ENCODE data around the gene TBC1D32.
"Not testable (repeated sequence)": the region's sequence is repeated elsewhere in the genome, so short reads cannot be mapped to it uniquely, and the experiment has no call there.

The TBC1D32 gene

DNA sequence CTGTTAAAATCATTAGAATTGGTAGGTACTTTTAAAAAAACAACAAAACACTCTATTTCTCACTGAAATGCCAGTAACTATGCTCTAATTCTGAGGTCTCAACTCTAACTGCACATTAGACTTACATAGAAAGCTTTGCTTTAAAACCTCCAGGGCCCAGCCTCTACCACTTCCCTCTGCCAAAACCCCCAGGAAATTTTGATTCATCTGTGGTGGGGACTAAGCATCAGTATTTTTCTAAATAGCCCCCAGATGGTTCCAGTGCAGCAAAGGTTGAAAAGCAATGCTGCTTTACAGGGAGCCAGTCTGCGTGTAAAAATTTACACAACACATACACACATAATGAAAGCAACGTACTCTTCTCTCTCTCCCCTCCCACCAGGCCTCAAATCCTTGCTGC lies 3.8 kb downstream of the TBC1D32 start:
- DNase-seq = no peak

DNA sequence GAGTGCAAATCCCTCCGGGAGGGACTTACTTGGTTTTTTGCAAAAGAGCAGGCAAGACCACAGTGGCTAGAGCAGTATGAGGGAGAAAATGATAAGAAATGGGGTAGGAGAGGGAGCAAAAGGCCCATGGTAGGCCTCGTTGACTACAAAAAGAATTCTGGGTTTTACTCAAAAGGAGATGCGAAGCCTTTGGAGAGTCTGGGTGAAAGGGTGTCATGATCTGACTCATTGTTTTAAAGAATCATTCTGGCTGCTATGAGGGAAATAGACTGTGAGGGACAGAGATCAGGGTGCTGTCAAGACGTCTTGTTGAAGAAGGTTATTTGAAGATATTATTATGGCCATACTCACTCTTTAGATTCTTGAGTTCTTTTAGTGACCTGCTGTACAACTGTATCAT lies 13.0 kb downstream of the TBC1D32 start:
- no peak for DNase-seq

- no peak for DNase-seq
Measured at GRCh38 chr6:121319603-121320002, 14.7 kb downstream of the TBC1D32 start.

DNA sequence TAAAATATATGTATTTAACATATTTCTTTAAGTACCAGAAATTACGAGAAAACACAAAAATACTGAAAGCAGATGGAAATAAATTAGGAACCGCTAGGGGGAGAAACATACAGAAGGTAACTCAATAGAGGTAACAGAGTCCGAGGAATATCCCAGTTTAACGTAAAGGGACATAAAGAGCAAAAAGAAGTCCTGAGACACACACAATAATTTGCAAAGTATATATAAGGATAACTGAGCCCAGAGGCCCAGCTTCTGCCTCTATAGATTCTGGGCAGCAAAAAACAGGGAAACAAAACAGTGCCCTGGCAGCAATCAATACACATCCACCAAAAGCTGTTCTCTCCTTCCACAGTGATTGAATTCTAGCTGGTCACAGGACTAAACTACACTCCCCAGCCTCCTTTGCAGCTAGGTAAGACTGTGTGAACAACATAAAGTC lies 15.1 kb downstream of the TBC1D32 start:
- no peak for DNase-seq

DNA sequence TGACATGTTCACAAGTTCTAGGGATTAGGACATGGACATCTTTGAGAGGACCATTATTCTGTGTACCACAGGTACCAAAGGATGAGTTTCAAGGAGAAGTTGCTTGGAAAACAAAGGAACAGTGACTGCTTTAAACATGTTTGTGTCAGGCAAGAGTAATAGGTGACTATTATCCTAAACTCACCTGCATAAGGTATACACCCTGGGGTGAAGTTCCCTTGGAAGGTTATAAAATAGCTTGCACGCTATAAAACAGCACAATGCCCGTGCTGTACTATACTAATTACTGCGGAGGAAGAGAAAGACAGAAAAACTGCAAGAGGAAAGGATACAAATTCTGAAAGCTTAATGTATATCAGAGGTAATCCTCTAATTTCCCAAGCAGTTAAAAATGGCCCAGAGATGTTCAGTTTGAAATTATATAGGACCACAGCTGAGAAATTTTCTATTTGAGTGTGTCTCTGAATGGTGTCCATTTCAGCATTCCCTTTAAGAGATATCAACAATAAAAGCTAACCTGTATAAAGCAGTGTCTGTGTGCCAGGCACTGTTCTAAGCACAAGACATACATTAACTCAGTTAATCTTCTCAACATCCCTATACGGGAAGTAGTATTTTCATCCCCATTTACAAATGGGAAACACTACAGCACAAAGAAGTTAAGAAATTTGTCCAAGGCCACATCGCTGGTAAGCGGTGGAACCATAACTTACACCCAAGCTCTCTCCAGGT lies 19.7 kb downstream of the TBC1D32 start:
- DNase-seq = no peak

- DNase-seq = not testable (repeated sequence)
Measured at GRCh38 chr6:121311814-121312213, 22.5 kb downstream of the TBC1D32 start.

DNA sequence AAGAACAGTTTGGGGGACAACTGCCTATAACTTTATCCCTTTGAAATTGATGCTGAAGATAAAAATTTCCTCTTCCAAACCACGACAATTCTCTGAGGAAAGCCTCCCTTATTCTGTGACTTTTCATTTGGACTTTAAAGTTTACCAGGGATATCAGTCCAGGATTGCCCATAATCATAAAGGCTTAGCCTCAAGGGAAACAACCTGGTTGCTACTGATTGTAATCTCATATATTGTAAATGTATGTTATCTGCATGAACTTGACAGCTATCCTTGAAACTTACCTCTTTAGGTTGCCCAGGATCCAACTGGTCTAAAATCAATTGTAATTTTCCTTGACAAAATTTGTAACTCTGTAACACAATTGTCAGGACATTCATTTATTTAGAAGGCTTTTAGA lies 23.8 kb downstream of the TBC1D32 start:
- DNase-seq = no peak

DNA sequence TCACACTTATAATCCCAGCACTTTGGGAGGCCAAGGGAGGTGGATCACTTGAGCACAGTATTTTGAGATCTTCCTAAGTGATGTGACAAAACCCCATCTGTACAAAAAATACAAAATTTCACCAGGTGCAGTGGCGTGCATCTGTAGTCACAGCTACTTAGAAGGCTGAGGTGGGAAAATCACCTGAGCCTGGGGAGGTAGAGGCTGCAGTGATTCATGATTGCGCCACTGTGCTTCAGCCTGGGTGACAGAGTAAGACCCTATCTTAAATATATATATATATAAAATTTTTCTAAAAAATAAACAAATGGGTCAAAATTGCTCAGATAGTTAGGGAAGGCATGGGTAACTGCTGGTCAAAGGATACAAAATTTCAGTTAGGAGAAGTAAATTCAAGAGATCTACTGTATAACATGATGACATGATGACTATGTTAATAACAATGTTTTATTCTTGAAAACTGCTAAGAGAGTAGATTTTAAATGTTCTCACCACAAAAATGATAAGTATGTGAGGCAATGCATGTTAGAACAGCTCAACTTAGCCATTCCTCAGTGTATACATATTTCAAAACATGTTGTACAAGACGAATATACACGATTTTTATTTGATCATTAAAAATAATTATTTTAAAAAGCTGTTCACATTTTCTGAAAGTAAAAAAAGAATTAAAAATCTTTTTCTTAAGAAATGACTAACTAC lies 24.4 kb downstream of the TBC1D32 start:
- no peak for DNase-seq

DNA sequence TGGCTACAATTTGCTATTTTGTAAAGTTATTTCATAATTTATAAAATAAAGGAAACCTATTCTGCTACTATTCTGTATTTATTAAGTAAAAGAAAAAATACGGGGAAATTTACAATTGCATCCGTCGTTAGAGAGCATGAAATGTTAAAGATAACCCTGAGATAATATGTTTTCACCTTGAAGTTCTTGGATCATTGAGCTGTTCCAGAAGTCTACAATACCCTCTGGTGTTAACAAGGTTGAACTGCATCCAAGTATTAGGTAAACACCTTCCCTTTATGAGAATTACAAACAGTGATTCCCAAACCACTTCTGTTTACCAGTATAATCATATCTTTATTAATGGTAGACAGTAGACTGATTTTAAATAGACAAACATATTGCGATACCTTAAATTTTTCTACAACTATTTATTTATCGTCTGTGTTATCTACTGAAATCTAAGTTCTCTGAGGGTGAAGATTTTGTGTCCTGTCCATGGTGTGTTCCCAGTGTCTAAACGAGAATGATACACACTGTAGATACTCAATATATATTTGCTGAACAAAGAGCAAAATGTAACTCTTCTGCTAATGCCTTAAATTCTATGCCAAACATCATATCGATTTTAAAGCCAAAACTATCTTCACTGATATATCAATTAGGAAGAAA lies 28.2 kb downstream of the TBC1D32 start:
- no peak for DNase-seq

DNA sequence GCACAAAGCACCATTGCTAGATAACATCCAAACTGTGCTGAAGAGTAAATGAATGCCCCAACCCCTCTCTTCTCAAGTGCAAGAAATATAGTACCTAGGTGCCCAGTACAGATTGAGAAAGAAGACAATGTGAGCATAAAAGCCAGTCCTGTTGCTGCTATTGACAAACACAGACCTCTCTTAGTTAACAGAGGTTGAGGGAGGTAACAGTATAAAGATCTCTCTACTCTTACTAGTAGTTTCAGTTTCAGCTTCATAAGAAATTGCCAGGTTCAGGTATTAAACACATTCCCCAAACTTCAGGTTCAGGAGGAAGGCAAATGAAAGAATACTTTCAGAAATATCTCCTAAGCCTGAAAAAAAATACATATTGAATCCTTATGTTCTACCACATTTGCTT lies 31.4 kb downstream of the TBC1D32 start:
- DNase-seq = no peak

- DNase-seq = not testable (repeated sequence)
Measured at GRCh38 chr6:121301156-121301555, 33.1 kb downstream of the TBC1D32 start.

DNA sequence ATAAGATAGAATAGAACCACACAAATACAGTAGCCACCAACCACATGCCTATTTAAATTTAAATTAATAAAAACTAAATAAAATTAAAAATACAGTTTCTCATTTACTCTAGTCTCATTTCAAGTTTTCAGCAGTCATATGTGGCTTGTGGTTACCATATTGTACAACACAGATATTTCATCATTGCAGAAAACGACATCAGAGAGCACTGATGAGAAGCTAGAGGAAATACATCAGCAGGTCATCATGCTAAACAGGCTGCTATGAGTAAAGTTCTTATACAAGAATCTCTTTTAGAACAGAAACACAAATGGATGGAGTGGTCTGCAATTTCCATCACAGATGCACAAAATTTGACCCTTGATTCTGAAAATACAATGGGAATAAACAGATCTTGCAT lies 36.6 kb downstream of the TBC1D32 start:
- no peak for DNase-seq

DNA sequence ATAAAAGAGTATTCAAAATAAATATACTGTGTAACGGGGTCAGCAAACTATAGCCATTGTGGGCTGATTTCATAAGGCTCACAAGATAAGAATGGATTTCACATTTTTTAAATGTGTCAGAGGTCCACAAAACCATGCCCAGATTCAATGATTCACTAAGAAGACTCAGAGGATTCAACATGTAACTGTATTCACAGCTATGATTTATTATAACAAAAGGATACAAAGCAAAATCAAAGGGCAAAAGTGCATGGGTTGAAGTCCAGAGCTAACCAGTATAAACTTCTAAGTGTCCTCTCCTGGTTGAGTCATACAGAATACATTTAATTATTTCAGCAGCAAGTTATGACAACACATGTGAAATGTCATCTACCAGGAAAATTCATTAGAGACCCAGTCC lies 49.2 kb downstream of the TBC1D32 start:
- DNase-seq = no peak

- DNase-seq = no peak
Measured at GRCh38 chr6:121274666-121275295, 59.5 kb downstream of the TBC1D32 start.

DNA sequence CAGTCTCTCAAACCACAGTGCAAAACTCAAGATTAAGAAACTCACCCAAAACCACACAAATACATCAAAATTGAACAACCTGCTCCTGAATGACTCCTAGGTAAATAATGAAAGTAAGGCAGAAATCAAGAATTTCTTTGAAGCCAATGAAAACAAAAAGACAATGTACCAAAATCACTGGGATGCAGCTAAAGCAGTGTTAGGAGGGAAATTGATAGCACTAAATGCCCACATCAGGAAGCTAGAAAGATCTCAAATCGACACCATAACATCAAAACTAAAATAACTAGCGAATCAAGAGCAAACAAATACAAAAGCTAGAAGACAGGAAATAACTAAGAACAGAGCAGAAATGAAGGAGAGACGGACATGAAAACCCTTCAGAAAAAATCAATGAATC lies 70.5 kb downstream of the TBC1D32 start:
- no peak for DNase-seq

DNA sequence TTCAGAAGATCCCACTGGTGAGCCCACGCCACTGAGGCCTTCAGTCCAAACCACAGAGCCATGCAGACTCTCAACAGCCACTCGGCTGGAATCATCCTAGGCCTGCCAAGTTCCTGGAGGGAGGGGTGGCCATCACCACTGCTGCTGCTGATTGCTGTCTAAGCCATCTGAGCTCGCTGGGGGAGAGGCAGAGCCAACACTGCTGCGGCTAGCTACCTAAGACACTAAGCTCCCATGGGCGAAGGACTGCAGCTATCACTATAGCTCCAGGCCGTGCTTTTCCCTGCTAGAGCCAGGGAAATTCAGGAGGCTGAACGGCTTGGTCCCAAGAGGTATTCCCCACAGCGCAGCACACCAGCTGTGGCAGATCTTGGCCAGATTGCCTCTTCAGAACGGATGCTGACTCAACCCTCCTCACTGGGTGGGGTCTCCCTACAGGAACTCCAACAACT lies 73.6 kb downstream of the TBC1D32 start:
- DNase-seq = peak; percentile 18

DNA sequence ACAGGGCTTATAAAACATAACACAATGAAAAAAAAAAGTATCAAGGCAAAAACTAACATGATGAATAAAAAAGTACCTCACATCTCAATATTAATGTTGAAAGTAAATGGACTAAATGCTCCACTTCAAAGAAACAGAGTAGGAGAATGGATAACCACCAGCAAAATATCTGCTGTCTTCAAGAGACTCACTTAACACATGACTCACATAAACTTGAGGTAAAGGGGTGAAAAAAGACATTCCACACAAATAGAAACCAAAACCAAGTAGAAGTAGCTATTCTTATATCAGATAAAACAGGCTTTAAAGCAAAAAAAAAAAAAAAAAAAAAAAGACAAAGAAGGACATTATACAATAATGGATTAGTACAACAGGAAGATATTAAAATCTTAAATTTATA lies 86.9 kb downstream of the TBC1D32 start:
- no peak for DNase-seq

DNA sequence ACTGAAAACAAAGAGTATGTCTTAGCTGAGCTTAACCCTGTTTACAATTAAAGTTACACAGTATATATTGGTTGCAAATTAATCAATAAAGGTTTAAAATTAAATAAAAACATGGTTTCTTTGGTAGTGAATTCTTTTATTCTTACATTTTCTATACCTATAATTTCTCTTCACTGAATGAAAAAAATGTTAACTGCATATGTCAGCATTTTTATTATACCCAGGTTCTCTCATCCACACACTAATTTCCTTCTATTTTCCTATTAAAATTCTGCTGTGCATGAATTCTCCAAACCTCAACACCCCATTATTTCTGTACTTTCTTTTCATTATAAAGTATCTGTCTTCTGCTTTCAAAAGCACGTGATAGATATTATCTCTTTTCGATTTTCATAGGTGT lies 91.9 kb downstream of the TBC1D32 start:
- DNase-seq = no peak

- no peak for DNase-seq
Measured at GRCh38 chr6:121237859-121238258, 96.4 kb downstream of the TBC1D32 start.

DNA sequence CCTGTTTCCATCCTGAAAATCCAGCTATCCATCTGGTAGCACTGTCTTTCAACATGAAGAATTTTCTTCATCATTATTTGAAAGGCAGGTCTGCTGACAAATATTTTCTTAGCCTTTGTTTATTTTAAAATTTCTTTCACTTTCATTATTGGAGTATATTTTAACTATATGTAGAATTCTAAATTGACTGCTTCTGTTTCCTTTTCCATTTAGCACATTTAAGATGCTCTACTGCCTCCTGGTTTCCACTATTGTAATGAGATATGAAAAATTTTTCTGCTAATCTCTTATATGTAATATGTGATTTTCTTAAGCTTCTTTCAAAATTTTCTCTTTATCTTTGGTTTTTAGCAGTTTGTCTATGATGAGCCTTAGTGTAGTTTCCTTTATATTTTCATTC lies 97.3 kb downstream of the TBC1D32 start:
- DNase-seq = no peak

DNA sequence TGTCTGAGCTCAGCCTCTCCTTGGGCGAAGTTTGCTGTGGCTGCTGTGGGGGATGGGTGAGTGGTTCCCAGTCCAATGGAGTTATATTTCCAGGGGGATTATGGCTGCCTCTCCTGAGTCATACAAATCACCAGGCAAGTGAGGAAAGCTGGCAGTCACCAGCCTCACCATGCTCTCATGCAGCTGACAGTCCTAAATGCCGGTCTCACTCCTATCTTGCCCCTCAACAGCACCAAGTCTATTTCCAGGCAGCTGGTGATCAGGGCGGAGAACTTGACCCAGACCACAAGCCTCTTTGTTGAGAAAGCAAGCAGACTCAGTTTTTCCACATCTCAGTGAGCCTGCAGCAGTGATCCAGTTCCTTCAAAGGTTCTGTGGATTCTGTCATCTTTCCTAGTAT lies 98.9 kb downstream of the TBC1D32 start:
- DNase-seq = no peak

GRCh38 chr6:121223930-121224329 lies 110.3 kb downstream of the TBC1D32 start:
- no peak for DNase-seq

GRCh38 chr6:121223212-121223611 lies 111.1 kb downstream of the TBC1D32 start:
- DNase-seq = no peak

DNA sequence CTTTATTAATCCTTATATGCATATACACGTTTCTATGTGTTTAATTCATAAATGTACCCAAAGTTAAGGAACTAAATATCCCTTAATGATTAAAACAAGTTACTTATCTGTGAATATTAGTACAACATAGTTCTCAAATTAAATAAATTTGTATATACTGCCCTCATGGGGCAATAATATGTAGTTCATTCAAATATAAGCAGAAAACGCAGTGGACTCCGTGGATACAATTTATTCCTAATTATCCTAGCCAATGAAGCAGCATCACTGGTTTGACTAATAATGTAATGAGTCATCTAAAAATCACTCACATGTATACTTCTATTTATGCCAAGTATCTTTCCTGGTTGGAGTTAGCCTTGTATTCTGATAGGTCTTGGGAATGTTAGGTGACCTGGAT lies 111.6 kb downstream of the TBC1D32 start:
- no peak for DNase-seq

Measured in NCI-H524 treated with DMSO at 0.1 percent for 48 hours (cell line).